H54 (cell line): ENCODE results near the gene DOCK8.

Experiments
- DNase-seq: peaks from one replicate; pipeline ENCODE4 v3.0.0; 2011; ENCODE audit warnings: low spot score, mixed read lengths; ENCODE audit not compliant: insufficient read length
- FAIRE-seq: peaks from 3 replicates; lab custom pipeline; 2011; peaks lifted over from hg19 to GRCh38; lab: Jason Lieb, UNC
- POLR2A ChIP-seq: IDR thresholded peaks from 2 replicates; pipeline ENCODE4 v1.6.1; 2011; ENCODE audit warnings: low read depth, mild to moderate bottlenecking, low read length

Gene DOCK8

DNA sequence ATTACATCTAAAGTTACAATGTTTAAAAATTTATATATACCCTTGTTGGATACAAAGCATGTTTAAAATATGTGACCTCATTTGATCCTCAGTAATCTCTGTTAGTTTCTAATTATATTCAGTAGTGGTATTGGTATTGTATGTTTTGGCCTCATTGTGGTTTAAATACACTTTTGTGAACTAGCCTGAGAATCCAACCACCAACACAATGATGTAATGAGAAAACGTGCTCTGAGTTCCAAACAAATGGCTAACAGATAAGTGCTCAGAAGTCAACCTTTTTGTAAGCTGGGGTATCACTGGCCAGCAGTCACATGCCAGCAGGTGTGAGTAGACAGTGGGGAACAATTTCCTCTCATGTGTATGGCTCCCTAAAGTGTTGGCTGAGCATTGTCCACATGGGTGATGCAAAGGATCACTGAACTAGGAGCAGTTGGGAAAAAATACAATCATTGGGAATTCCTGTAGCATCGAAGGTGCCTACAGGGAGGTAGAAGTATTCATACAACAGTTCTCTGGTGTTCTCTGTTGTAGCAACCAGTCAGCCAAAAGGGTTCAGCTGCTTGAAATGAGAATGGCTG, 56.1 kb downstream of the DOCK8 start:
- TF ChIP-seq POLR2A = no peak
- FAIRE-seq (no peak), DNase-seq (no peak)

- DNase-seq = no peak
- TF ChIP-seq POLR2A = no peak
- FAIRE-seq = no peak
Observed at GRCh38 chr9:272251-273213, 57.9 kb downstream of the DOCK8 start.

GRCh38 chr9:274406-274805, 59.7 kb downstream of the DOCK8 start:
- no peak for DNase-seq
- TF ChIP-seq POLR2A = no peak
- FAIRE-seq = no peak

DNA sequence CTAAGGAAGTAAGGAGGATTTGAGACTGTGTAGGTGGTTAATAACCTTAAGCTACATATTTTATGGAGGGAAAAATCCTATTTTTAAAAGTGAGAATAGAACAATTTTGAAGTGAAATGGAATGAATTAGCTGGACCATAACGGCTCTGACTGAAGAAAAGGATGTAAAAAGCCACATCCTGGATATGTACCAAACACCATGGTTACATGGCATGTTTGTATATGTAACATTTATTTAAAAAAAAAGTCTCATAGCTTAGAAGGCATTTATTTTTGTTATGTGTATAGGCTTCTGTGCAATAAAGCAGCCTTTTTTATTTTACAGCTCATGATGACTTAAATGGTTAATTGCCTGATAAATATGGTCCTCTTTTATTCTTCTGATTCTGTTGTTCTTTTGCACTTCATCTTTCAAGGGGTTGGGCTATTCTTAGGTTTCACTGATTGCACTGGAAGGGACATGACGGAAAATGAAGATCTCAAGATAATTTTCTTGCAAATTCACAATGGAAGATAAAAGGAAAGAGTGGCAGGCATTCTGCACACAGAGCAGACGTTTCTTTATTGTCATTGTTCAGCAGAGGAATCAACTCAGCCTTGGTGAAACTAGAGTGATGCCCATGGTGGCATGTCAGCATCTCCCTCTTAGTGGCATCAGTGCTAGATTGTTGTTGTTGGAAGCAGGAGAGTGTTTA, 63.1 kb downstream of the DOCK8 start:
- no peak for DNase-seq
- FAIRE-seq = no peak
- no peak for TF ChIP-seq POLR2A

DNA sequence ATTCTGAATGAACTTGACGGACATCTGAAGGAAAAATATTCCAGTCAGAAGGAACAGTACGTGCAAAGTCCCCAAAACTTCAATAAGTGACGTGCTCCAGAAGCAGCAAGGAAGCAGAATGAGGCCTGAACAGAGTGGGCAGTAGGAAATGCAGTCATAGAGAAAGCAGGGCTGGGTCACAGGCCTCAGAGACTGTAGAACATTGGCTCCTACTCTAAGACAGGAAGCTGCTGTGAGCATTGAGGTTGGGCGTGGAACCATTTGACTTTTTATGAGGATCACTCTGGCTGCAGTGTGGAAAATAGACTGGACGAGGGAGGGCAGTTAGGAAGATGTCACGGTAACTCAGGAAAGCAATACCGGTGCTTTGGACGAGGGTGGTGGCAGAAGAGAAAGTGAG, 64.0 kb downstream of the DOCK8 start:
- no peak for DNase-seq
- TF ChIP-seq POLR2A = no peak
- no peak for FAIRE-seq

DNA sequence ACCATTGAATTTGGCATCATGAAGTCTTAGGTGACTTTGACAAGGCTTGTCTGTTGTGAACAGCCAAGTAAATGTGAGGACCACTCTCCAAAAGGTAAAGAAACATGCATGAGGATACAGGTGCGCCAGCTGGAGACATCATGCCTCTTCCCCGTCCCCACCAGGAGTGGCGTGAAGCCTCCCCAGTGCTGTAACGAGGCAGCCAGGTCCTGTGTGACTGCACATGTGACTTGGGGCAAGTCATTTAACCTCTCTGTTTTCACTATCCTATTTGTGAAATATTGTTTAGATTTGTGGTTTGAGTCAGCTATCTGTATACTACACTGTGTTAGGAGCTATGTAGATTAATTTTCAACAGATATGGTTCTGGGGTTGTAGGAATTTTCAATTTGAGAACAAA, 65.0 kb downstream of the DOCK8 start:
- no peak for FAIRE-seq
- no peak for TF ChIP-seq POLR2A

DNA sequence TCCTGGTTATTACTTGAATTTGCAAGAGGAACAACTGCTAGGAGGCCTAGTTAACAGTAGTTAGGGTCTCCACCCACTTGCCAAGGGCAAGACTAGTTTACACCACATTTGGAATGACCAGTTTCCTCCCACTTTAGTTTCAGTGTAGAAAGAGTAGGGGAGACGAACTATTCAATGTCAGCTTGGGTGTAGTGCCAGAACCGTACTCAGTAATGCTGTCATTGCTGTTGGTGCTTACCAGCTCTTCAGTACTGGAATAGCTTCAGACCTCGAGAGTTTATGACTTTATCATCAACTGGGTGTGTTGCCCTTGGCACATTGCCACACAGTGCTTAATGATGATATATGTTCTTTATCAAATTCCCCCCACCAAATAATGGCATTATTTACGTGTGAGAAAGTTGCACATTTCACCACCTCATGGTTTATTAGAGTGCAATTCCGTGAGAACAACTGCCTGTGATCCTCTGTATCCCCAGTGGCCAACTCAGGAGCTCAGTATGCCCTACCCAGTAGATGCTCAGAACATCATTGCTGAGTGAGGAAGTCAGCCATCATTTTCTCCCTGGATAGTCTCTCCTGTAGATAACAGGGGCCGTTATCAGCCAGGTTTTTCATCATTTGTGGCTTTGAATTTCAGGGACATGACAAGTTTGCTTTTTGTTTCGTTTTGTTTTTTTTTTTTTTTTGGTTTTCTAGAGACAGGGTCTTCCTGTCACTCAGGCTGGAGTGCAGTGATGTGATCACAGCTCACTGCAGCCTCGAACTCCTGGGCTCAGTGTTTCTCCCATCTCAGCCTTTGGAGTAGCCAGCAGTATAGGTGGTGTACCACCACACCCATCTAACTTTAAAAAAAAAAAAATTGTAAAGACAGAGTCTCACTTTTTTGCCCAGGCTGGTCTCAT, 67.3 kb downstream of the DOCK8 start:
- no peak for TF ChIP-seq POLR2A
- no peak for FAIRE-seq
- DNase-seq = no peak

More for the DNA sequence above, 65.0 kb downstream of the DOCK8 start:
- DNase-seq = no peak

DNA sequence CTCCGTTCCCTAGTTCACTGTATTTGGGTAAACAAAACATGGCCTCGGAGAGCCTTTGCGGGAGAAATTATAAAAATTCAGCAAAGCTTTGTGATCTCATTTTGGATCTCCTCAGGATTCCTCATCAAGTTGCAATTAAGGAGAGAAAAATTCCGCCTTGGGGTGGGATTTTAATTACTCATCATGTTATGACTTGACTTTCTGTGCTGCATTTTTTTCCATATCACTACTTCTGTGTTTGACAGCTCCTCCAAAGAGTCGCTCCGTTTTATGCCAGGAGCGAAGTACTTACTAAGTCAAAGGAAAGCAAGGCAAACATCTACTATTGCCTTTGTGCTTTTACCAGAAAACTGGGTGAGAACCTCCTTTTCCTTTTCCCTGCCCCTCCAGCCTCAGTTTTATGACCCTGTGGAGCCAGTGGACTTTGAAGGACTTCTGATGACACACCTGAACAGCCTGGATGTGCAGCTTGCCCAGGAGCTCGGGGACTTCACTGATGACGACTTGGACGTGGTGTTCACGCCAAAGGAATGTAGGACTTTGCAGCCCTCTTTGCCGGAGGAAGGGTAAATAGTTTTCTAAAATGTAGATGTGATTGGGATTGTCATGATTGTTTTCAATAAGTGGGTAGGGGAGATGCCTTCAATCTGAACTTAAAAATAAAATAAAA, 71.5 kb downstream of the DOCK8 start:
- FAIRE-seq = no peak
- no peak for DNase-seq
- no peak for TF ChIP-seq POLR2A

- FAIRE-seq = no peak
- TF ChIP-seq POLR2A = no peak
Observed at GRCh38 chr9:289121-289520, 74.5 kb downstream of the DOCK8 start.

DNA sequence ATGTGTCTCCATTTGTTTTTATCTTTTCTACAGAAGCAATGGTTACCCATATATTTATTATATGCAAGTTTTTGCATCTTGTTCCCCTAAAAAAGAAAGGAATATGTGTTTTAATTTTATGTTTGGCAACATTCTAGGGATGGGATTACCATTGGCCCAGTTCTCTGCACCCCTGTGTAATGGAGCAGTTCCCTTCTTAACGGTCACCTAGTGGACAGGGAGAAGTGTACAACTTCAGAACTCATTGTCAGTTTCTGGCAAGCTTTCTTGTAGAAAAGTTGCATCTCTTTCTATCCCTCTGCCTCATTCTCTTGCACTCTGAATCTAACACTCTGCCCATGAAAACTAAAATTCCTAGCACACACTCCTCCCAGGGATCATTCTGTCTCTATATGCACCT, 78.2 kb downstream of the DOCK8 start:
- no peak for TF ChIP-seq POLR2A
- DNase-seq (no peak), FAIRE-seq (no peak)

More at GRCh38 chr9:289121-289520, 74.5 kb downstream of the DOCK8 start:
- no peak for DNase-seq

GRCh38 chr9:295576-295975, 80.9 kb downstream of the DOCK8 start:
- no peak for DNase-seq
- no peak for TF ChIP-seq POLR2A
- no peak for FAIRE-seq

- no peak for TF ChIP-seq POLR2A
- FAIRE-seq = no peak
- no peak for DNase-seq
Observed at GRCh38 chr9:296411-296810, 81.7 kb downstream of the DOCK8 start.
